Ovary (tissue), 9 donors: ENCODE data around the gene TSTD2. TPM values are rescaled to one million over a fixed set of nuclear protein-coding genes. Genes with fewer than 3 reads are reported as not detected.
A peak's percentile ranks its signal among the peaks of the same experiment; 100 is the strongest.
"Not testable (repeated sequence)": the region's sequence is repeated elsewhere in the genome, so short reads cannot be mapped to it uniquely, and the experiment has no call there.

Source experiments
- DNase-seq, 5 donors: peaks; one replicate each; pipeline ENCODE4 v3.0.0-alpha.2; 2019 to 2020
- H3K27ac ChIP-seq, 2 donors: fragments of 200-600 bp; one replicate each; pipeline versions ENCODE4 v1.5.1 to v1.8.0; 2019 to 2022
- H3K27me3 ChIP-seq: fragments of 200-600 bp; one replicate; pipeline ENCODE4 v1.8.0; 2022
- H3K36me3 ChIP-seq: fragments of 200-600 bp; sonication (generic); one replicate; pipeline ENCODE4 v1.5.1; 2019
- H3K4me1 ChIP-seq: one replicate; pipeline ENCODE4 v1.8.1; 2013; ENCODE audit warnings: mild to moderate bottlenecking, moderate library complexity; ENCODE audit not compliant: insufficient read depth
- H3K4me3 ChIP-seq: fragments of 200-600 bp; sonication (generic); one replicate; pipeline ENCODE4 v1.5.1; 2017
- H3K9me3 ChIP-seq, 2 donors: fragments of 200-600 bp in 1 of 2; sonication (generic) in 1 of 2; one replicate each; pipeline versions ENCODE4 v1.5.1 to v1.8.1; 2013 to 2019; ENCODE audit warnings: mild to moderate bottlenecking in 1 of 2, moderate library complexity in 1 of 2
- CTCF ChIP-seq, 3 donors: fragments of 450-650 bp in 2 of 3; fragments of 200-600 bp in 1 of 3; IDR thresholded peaks; one replicate each; pipeline versions ENCODE4 v1.5.1 to v1.8.0; 2016 to 2022; ENCODE audit warnings: antibody characterized with exemption in 3 of 3, mild to moderate bottlenecking in 1 of 3
- EP300 ChIP-seq: sonication (generic); formaldehyde crosslinking; IDR thresholded peaks from one replicate; pipeline ENCODE4 v1.6.1; 2017; ENCODE audit warnings: antibody characterized with exemption
- POLR2A ChIP-seq: fragments of 450-650 bp; IDR thresholded peaks from one replicate; pipeline ENCODE4 v1.6.1; 2017; ENCODE audit warnings: antibody characterized with exemption, mild to moderate bottlenecking, moderate library complexity
- WGBS, 3 donors: extraction: QIAGEN DNeasy Blood & Tissue Kit in 1 of 3; methylation state at CpG; one replicate each; pipeline versions ENCODE4 v1.1.5 to v1.1.7; 2013 to 2017; 5-methylcytosine and 5-hydroxymethylcytosine counted together
- intact Hi-C, 4 donors: fragments of 100-400 bp; cut with DNase I; formaldehyde crosslinking; loops; one replicate each; pipeline versions ENCODE4 v1.11.0 to v1.15.1; 2022 to 2023
- polyA plus RNA-seq, 2 donors: library from polyadenylated mRNA; stranded (reverse); fragments of 200-250 nt in 1 of 2; fragments of 350-450 nt in 1 of 2; fragmentation: Illumina TruSeq in 1 of 2; extraction: RNeasy Lipid Tissue Mini Kit (QIAGEN cat#74804) in 1 of 2; gene quantifications; one replicate each; pipeline ENCODE4 v1.2.3, GENCODE V29; 2013 to 2014
- total RNA-seq, 7 donors: library from RNA; depleted of rRNA in 2 of 7; stranded (reverse); fragments of >200 nt in 2 of 7; fragmentation: NEBNext Ultra II Directional in 3 of 7; extraction: Animal tissue kit (Norgen Biotek cat#: 25700) in 3 of 7; gene quantifications; one replicate each; pipeline versions ENCODE4 v1.1.0 to v1.2.4, GENCODE V29; 2016 to 2023
- donor health status: DM: no; HTN: no; CAD: no; lungs with moderate emphysema.
- donor health status: DM: no; HTN: no; CAD: no.
- donor health status: Bipolar disorder and iron deficiency.
- donor health status: DM: yes; HTN: yes; CAD: no.
- donor health status: DM: no; HTN: no; CAD: no.
- donor health status: DM: yes; HTN: yes; CAD: no.

The TSTD2 gene
- total and polyA plus RNA-seq, 9 donors = 11.4 to 32.2 (median 18.9) TPM

- Histone ChIP-seq H3K4me1 (peaks cover 2% of the 10 kb centered on the region), H3K9me3 (no peaks in the 10 kb centered on the region), H3K4me3 (no peak overlapping the region), H3K27ac (no peak overlapping the region), H3K36me3 (no peaks in the 10 kb centered on the region), H3K27me3 (no peaks in the 10 kb centered on the region)
- WGBS, 3 donors = 61 to 64% (median 62%) methylated on average over 5 of the region's 5 CpGs
- intact Hi-C loops = no loop called here
- DNase-seq = peak in 2 of 5 donors; percentile 14 to 25
- TF ChIP-seq EP300 = no peak
- no peak for TF ChIP-seq CTCF (IDR thresholded peaks at IDR 0.05)
- TF ChIP-seq POLR2A = no peak
Measured at GRCh38 chr9:97578846-97579245, 54.3 kb downstream of the TSTD2 start.

- peaks cover 2% of the 10 kb centered on the region for H3K4me1 ChIP-seq
- H3K27me3 ChIP-seq = no peaks in the 10 kb centered on the region
- intact Hi-C loops = no loop called here
- 76 to 79% (median 77%) methylated on average over 5 of the region's 5 CpGs for WGBS, 3 donors
- DNase-seq = peak in 1 of 5 donors; percentile 15
- H3K36me3 ChIP-seq = no peaks in the 10 kb centered on the region
- H3K27ac ChIP-seq = no peak overlapping the region
- no peak for TF ChIP-seq EP300
- no peaks in the 10 kb centered on the region for H3K9me3 ChIP-seq
- no peak overlapping the region for H3K4me3 ChIP-seq
Measured at GRCh38 chr9:97577051-97577450, 56.1 kb downstream of the TSTD2 start.

GRCh38 chr9:97575673-97576200 lies 57.4 kb downstream of the TSTD2 start:
- peaks cover 2% of the 10 kb centered on the region for H3K4me1 ChIP-seq
- H3K4me3 ChIP-seq = no peak overlapping the region
- DNase-seq = peak in 1 of 5 donors; percentile 8
- H3K27me3 ChIP-seq = no peaks in the 10 kb centered on the region
- WGBS, 3 donors = 81 to 89% (median 84%) methylated on average over 11 of the region's 11 CpGs
- intact Hi-C loops = no loop called here
- no peaks in the 10 kb centered on the region for H3K36me3 ChIP-seq
- H3K9me3 ChIP-seq = no peaks in the 10 kb centered on the region
- no peak overlapping the region for H3K27ac ChIP-seq
- TF ChIP-seq EP300 (no peak), CTCF (IDR thresholded peaks at IDR 0.05) (no peak), POLR2A (no peak)

- H3K36me3 ChIP-seq, DNase-seq, H3K27ac ChIP-seq, H3K9me3 ChIP-seq, H3K4me3 ChIP-seq, H3K27me3 ChIP-seq, intact Hi-C loops, H3K4me1 ChIP-seq: not testable (repeated sequence)
- 86 to 91% (median 90%) methylated on average over 21 of the region's 21 CpGs for WGBS, 3 donors
Measured at GRCh38 chr9:97574921-97575672, 58.1 kb downstream of the TSTD2 start.

GRCh38 chr9:97574101-97574571 lies 59.0 kb downstream of the TSTD2 start:
- H3K4me1 ChIP-seq, H3K27ac ChIP-seq, intact Hi-C loops, H3K4me3 ChIP-seq, H3K36me3 ChIP-seq, DNase-seq, H3K27me3 ChIP-seq, H3K9me3 ChIP-seq: not testable (repeated sequence)
- 93 to 95% (median 94%) methylated on average over 35 to 47 of the region's 47 CpGs for WGBS, 3 donors

GRCh38 chr9:97573482-97574073 lies 59.6 kb downstream of the TSTD2 start:
- no peak for TF ChIP-seq CTCF (IDR thresholded peaks at IDR 0.05)
- TF ChIP-seq POLR2A = no peak
- no peak for TF ChIP-seq EP300
- no peak overlapping the region for H3K27ac ChIP-seq
- no peaks in the 10 kb centered on the region for H3K27me3 ChIP-seq
- H3K36me3 ChIP-seq = no peaks in the 10 kb centered on the region
- no peak overlapping the region for H3K4me3 ChIP-seq
- H3K4me1 ChIP-seq = no peaks in the 10 kb centered on the region
- intact Hi-C loops = no loop called here
- no peak for DNase-seq
- WGBS, 3 donors = 85 to 91% (median 89%) methylated on average over 5 of the region's 5 CpGs
- no peaks in the 10 kb centered on the region for H3K9me3 ChIP-seq
